Body of pancreas (tissue), 4 donors: ENCODE measurements around the gene CD180.

Source experiments
- POLR2A ChIP-seq, 3 donors: fragments of 450-650 bp; IDR thresholded peaks; one replicate each; pipeline ENCODE4 v1.6.1; 2016; ENCODE audit warnings: antibody characterized with exemption in 3 of 3, mild to moderate bottlenecking in 2 of 3
- TF ChIP-seq, protein P1 (sequence below), 7 experiments: fragments of 450-650 bp in 4 of 7; fragments of 200-600 bp in 3 of 7; sonication (generic) in 3 of 7; IDR thresholded peaks; one replicate each; pipeline ENCODE4 v1.5.1; 2016 to 2019; ENCODE audit warnings: antibody characterized with exemption in 7 of 7

DNA sequence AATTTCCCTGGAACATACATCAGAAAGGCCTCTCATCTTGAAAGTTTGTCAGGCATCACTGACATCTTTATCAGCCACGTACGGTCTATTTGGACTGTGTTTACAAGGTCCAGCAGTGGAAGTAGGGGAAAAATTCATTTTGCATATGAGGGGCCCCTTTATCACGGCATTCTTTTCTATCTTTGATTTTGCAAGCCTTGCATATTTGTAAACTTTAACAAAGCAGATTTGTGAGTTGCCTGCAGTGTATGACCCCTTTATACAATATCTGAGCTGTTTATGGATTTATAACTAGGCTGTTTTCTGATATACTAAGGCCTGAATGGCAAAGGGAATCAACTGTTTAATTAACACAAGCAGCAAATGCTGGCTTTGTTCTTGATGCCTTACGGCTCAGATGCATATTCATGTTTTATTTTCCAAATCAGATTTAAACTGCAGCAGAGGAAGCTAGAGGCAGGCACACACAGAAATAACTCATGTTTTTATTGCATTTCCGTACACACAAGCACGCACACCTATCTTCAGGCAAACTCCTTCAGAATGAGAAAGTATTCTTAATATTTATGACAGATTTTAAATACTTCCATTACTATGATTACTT, 61.1 kb downstream of the CD180 start:
- TF ChIP-seq, protein P1, sequence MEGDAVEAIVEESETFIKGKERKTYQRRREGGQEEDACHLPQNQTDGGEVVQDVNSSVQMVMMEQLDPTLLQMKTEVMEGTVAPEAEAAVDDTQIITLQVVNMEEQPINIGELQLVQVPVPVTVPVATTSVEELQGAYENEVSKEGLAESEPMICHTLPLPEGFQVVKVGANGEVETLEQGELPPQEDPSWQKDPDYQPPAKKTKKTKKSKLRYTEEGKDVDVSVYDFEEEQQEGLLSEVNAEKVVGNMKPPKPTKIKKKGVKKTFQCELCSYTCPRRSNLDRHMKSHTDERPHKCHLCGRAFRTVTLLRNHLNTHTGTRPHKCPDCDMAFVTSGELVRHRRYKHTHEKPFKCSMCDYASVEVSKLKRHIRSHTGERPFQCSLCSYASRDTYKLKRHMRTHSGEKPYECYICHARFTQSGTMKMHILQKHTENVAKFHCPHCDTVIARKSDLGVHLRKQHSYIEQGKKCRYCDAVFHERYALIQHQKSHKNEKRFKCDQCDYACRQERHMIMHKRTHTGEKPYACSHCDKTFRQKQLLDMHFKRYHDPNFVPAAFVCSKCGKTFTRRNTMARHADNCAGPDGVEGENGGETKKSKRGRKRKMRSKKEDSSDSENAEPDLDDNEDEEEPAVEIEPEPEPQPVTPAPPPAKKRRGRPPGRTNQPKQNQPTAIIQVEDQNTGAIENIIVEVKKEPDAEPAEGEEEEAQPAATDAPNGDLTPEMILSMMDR (IDR thresholded peaks at IDR 0.05): no peak
- TF ChIP-seq POLR2A (IDR thresholded peaks at IDR 0.05): no peak
